Head of caudate nucleus (tissue), 42 donors: ENCODE results near the gene ZNF112.

Experiments
- DNase-seq, 42 donors: peaks; one replicate each; pipeline versions ENCODE4 v3.0.0 to v3.0.0-alpha.2; 2020 to 2021; ENCODE audit warnings: mixed read lengths in 7 of 42
- intact Hi-C: fragments of 100-400 bp; cut with DNase I; formaldehyde crosslinking; loops from one replicate; pipeline ENCODE4 v1.15.0; 2022

The ZNF112 gene

DNA sequence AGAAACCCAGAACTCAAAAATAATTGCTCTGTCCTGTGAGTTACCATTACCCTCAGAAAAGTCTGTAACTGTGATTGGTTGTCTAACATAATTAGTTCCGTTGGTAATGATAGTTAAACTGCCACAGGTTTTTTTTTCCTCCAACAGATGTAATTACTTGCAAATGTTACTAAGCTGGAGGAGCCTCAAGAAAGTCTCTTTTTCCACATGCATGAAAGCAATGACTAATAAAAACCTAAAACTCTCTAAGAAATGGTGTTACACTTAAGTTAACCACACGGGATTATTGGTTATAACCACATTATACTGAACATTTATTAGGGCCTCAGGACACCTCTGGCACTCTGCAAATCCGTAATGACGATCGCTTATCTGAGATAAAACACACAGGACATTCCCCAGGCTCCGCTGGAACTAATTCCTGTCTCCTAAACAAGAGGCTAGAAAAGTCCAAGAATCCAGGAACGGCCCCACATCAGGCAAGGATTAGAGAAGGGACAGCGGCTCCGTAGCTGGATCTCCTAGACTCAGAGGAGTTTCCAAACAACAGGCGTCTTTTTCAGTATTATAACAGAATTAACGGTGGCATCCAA lies 52.4 kb downstream of the ZNF112 start:
- intact Hi-C loops: no loop called here

GRCh38 chr19:44303320-44303719 lies 53.2 kb downstream of the ZNF112 start:
- DNase-seq: no peak
- intact Hi-C loops: no loop called here

More for the DNA sequence above, 52.4 kb downstream of the ZNF112 start:
- peak in 11 of 42 donors; percentile 3 to 42 (median 11) for DNase-seq

DNA sequence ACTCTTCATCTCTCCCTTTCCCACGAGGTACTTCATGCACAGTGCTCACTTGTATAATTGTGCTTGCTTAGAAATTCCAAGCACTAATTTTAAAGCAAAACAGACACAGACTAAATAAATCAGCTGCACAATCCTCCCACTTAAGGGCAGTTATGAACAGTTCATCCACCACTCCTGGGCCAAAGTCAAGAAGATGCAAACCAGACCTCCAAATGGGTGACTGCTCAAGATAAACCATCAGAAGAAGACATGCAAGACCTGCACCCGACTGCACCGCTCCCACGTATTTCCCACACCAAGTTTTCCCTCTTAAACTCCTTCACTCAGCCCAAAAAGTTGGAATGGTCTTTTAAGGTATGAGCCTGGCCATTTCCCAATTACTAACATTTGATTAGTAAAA lies 71.5 kb downstream of the ZNF112 start:
- intact Hi-C loops: no loop called here
- DNase-seq: no peak

DNA sequence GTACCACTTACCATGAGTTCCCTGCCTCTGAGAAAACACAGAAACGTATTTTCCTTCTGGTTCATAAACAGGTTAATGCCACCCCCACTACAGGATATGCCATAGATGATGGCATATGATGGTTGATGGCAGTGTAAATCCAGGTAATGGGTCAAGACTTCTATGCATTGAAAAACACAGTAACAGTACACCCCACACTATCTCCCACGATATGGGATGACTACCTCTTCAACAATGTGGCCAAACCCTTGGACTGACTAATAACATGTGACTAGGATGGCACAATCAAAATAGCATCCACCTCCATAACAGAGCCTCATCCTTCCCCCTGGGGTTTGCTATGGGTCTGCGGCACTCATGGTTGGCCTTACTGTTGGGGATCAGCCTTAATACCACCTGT lies 73.6 kb downstream of the ZNF112 start:
- DNase-seq: no peak
- intact Hi-C loops: no loop called here

GRCh38 chr19:44280916-44281315 lies 75.6 kb downstream of the ZNF112 start:
- intact Hi-C loops: no loop called here
- DNase-seq: no peak

GRCh38 chr19:44278181-44278690 lies 78.2 kb downstream of the ZNF112 start:
- no peak for DNase-seq
- intact Hi-C loops: no loop called here

DNA sequence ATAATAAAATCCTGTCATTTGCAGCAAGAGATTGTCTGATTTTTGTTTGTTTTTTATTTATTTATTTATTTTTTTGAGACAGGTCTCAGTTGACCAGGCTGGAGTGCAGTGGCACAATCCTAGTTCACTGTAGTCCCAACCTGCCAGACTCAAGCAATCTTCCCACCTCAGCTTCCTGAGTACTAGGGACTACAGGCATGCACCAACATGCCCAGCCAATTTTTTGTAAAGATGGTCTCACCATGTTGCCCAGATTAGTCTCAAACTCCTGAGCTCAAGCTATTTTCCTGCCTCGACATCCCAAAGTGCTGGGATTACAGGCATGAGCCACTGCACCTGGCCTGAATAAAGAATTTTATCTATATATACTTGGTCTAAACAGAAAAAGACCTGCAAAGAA lies 79.1 kb downstream of the ZNF112 start:
- intact Hi-C loops: no loop called here
- no peak for DNase-seq
